GM21786 (cell line): ENCODE data around the gene GPR27.

Experiments used
- ATAC-seq: cut with Tn5 transposase; IDR thresholded peaks from one replicate; pipeline ENCODE4 v1.9.1; 2021; ENCODE audit not compliant: unreplicated experiment

Gene GPR27

DNA sequence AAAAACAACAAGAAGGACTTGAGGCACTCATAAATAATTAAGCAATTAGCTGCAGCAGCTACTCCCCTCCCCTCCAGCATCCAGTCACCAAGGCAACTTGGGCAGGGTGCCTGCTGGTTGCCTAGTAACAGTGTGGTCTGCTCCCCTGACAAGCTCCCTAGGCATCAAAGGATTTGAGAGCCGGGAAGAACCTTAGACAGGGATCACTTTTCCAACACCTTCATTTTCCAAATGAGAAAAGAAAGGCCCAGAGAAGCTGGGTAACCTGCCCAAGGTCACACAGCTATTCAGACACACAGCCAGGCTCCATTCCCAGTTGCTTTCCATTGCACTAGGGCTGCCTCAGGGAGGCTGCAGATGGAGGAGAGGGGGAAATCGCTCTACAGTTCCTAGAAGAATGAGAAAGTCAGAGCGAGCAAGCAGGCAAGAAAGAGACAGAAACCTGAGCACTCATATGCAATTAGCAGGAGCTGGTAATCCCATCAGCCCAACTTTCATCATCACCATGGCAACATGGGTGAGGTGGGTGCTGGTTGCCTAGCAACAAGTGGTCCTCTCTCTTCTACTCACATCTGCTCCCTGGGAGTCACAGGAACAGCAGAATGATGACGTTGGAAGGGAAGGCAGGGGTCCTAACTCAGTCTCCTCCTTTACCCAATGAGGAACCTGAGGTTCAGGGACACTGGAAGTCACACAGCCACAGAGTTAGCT lies 24.9 kb upstream of the GPR27 start:
- no peak for ATAC-seq

DNA sequence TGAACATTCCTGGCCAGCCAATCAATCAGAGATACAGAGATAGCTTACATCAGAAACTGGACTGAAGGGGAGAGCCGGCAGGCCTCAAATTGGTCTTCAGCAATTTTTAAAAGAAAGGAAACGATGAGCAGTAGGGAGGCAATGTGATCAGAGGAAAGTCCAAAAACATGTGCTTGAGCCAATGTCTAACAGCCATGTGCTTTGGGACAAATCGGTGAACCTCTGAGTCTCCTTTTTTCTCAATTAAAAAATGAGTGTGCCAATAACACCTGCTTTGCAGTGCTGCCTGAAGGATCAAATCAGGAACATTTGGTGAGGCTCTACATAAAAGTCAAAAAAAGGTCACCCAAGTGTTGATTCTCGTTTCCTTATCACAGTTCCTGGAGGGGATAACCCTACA lies 21.0 kb upstream of the GPR27 start:
- no peak for ATAC-seq

DNA sequence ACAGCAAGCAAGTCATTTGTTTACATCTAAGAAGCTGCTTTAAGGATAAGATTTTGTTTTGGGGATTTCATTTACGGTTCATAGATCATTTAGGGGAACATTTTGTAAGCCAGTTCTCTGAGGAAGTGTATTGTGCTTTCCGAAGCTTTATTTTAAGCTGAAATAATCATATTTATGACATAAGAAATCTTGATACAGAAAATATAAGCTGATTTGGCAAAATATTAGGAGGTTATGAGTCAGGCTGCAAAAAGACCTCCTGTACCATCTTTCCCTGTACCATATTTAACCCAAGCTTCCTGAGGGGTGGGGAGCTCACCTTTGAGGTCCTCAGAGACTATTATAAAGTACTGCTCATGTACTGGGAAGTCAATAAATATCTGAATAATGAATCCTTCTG lies 20.3 kb upstream of the GPR27 start:
- ATAC-seq: no peak

DNA sequence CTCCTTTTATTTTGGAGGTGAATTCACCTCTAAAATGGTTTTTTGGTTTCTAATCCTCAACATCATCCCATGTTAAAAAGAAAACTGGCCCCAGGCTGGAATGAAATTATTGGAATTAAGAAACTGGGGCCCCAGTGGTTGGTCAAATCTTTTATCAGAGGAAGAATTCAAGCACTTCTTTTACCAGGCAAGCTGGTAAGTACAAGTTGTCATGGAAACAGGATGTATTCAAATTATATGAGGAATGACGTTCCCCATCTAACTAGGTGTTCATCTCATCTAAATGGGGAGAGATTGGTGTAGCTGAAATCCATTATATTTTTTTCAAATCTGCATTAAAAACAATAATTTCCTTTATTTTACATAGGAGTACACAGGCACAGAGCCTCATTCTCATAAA lies 18.8 kb upstream of the GPR27 start:
- ATAC-seq: no peak

DNA sequence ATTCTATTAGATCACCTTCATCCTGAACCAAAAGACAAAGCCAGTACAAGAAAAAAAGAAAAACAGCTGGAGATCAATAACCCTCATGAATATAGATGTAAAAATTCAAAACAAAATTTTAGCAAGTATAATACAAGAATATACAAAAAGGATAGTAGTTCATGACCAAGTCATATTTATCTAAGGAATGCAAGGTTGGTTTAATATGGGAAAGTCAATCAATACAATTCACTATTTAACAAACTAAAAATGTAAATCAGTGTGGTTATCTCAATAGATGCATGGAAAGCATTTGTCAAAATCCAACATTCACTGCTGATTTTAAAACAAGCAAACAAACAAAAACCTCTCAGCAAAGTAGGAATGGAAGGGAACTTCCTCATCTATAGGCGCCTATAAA lies 11.0 kb upstream of the GPR27 start:
- no peak for ATAC-seq

DNA sequence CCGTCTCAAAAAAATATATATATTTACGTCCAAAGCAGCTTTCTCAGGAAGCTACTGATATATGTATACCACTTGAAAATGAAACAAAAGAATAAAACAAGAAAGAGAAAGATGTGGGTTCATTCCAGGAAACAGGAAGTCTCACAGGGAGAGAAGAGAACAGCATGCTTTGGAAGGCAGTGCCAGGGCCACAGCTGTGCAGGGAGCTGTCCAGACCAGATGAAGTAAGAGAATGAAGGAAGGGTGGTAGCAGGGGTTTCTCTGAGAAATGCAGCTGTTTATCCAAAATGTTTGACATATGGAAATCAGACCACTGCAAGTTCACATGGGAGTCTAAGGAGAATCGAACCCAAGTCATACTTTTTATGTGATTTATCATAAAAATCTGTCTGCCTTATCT lies 8.9 kb upstream of the GPR27 start:
- ATAC-seq: no peak

DNA sequence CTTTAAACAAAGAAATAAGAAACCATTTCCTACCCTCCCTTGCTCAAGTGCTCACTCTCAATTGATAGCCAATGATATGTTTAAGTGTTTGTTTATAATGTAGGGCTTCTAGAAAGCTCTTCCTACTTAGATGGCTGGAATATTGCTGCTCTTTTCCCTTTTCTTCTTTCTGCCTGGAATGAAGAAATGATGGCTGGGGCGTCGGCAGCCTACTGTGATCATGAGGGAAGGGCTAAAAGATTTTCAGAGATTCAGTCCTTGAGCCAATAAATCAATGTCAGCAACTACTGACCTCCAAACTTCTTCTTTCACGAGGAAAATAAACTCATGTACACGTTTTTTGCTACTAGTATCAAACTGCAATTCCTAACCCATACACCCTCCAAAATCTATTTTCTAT lies 2.1 kb upstream of the GPR27 start:
- no peak for ATAC-seq

DNA sequence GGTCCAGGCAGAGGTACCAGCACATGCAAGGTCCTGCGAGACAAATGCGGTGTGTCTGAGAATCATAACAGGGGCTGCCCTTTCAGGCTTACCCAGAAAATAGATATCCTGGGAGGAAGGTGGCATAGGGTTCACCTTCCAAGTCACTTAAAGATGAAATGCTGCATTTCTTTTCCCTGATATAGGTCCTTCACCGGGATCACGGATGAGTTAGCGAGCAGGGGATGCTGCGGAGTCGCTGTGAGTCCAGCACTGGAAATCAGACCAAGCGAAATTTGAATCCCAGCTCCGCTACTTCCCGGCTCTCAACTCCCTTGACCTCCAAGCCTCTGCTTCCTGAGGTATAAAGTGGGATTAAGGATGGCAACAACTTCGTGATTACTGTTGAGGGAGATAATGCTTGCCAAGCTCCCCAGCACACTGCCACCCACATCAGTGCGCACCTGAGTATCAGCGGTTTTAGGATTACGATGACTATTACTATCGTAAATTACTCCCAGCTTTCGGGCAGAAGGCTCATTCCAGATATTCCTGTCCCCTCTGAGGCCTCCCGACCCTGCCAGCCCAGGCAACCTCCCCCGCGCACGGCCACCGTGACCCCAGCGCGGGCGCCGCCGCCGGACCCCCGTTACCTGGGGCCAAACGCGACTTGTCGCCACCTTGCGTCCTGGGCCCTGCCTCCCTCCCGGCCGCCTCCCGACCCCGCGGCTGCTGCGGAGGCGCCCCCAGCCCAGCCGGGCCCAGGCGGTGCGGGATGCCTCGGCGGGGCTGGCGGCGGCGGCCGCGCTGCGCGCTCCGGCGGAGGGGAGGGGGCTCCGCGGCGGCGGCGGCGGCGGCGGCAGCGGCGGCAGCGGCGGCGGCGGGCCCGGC lies 589 bp upstream of the GPR27 start:
- ATAC-seq: no peak

DNA sequence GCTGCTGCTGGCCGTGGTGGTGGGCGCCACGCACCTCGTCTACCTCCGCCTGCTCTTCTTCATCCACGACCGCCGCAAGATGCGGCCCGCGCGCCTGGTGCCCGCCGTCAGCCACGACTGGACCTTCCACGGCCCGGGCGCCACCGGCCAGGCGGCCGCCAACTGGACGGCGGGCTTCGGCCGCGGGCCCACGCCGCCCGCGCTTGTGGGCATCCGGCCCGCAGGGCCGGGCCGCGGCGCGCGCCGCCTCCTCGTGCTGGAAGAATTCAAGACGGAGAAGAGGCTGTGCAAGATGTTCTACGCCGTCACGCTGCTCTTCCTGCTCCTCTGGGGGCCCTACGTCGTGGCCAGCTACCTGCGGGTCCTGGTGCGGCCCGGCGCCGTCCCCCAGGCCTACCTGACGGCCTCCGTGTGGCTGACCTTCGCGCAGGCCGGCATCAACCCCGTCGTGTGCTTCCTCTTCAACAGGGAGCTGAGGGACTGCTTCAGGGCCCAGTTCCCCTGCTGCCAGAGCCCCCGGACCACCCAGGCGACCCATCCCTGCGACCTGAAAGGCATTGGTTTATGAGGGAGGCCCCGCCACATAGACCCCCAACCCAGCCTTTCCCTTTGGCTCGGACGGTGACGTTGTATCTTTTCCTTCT lies 1.1 kb downstream of the GPR27 start:
- no peak for ATAC-seq

DNA sequence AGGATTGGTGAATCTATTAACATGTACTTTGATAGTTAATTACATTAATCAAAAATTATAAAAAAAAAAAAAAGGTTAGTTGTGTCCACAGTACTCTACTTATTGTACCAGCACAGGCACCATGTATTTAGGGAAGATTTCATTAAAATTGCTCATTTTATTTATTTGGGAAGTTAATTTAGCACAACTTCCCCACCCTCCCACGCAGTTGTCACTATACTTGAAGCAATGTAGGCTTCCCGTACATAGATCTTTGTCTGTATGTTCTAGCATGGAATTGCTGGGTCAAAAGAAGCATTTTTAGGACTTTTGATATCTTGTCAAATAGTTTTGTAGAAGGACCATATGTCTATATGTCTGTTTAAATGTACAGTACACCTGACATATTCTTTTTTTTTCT lies 4.4 kb downstream of the GPR27 start:
- ATAC-seq: no peak

DNA sequence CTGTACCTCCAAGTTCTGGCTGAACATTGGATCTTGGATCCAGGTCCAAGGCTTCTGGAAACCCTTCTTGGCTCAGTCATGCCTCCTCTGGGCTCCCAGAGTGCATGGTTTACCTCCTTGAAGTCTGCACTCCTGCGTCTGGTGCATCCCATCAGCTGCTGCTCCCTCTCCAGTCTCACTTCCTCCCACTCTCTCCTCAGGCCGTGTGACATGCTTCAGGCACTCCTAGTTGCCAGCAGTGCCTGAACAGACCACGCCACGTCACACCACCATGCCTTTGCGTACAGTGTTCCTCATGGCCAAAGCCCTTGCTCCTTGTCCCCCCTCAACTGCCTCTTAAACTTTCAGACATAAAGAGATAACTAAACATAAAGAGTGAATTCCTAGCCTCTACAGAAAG lies 5.7 kb downstream of the GPR27 start:
- no peak for ATAC-seq

DNA sequence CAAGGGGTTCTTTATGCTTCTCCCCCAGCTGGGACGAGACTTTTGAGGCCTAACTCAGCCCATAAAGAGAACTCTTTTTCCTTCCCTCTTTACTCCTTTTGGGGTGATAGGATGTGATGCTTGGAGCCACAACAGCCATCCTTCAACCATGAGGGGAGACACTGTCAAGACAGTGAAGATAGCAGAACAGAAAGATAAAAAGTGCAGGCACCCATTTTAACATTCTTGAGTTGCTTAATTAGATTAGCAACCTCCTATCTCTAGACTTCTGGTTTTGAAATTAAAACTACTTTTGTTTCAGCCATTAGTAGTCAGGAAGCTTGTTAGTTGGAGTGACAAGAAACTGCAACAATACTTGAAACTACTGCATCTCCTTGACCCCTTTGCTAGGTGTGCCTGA lies 6.5 kb downstream of the GPR27 start:
- ATAC-seq: no peak

DNA sequence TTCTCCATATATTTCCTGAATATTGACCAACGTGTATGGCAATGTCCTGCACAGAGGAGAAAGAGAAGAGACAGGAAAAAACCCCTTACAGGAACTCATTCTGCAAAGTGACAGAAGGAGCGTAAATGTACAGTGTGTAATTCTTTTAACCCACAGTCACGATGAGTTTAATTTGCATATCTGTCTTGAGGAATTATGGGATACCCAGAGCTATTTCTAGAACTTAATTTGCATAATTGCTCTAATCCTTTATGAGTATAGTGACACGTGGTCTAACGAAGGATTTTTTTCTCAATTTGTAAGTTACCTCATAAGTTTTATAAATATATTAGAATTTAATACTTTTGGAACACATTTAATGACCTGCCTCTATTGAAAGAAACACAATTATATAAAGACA lies 9.8 kb downstream of the GPR27 start:
- no peak for ATAC-seq

DNA sequence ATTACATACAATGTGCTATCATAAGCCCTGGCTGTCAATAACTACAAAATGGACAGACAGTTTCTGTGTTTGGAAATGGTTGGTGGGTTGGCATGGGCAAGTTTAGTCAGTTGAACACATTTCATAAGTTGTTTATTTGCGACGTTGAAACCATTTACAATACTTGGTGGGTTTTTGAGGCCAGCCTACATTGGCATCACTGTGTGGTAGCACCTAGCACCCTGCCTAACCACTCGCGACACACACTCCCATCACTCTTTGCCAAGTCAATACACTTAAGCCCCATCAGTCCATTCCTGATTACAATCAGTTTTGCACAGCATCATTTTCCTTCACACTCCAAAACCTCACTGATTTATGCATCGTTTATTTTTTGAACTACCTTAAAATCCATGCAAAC lies 17.5 kb downstream of the GPR27 start:
- ATAC-seq: no peak

DNA sequence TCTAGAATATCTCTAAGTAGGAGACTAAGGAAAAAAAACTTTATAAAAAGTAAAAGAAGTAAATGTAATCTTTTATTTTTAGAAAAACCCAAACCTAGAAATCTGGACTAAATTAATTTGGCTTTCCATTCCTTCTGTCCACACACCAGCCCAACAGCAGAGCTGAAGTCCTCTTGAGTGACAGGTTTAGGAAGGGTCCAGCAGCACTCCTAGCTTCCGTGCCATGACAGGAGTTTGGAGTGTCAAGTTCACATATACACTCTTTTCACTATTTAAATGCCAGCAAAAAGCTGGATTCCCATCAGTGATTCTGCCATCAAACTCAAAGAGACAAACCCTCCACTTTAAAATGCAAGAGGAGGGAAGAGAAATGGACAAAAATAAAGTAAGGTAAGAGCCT lies 18.2 kb downstream of the GPR27 start:
- ATAC-seq: no peak

DNA sequence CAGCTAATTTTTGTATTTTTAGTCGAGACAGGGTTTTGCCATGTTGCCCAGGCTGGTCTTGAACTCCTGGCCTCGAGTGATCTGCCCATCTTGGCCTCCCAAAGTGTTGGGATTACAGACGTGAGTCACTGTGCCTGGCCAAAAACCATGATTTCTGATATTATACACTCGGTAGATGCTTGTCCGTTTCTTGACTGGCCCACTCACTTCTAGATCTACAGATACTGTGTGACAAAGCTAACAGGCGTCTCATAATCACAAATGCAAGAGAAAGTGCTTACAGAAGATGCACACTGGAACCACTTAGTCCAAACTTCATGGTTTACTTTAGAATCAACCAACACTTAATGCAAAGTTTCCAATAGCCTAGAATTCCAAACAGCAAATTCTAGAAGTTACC lies 22.9 kb downstream of the GPR27 start:
- ATAC-seq: no peak

DNA sequence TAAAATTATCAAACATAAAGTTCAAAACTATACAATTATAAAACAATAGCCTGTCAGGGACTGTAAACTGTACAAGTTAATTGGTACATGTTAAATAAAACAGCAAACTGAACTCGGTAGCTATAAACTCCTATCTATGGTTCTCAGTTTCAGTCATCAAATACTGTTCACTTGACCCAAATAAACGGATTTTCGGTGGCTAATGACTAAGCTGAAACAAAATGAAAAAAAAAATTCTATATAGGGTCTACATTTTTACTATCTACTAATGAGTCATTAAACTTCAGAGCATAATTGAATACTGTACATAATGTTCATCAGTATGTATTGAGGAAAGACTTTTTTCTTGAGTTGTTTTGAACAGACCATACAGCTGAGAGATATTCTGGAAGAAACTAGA lies 24.7 kb downstream of the GPR27 start:
- ATAC-seq: no peak

DNA sequence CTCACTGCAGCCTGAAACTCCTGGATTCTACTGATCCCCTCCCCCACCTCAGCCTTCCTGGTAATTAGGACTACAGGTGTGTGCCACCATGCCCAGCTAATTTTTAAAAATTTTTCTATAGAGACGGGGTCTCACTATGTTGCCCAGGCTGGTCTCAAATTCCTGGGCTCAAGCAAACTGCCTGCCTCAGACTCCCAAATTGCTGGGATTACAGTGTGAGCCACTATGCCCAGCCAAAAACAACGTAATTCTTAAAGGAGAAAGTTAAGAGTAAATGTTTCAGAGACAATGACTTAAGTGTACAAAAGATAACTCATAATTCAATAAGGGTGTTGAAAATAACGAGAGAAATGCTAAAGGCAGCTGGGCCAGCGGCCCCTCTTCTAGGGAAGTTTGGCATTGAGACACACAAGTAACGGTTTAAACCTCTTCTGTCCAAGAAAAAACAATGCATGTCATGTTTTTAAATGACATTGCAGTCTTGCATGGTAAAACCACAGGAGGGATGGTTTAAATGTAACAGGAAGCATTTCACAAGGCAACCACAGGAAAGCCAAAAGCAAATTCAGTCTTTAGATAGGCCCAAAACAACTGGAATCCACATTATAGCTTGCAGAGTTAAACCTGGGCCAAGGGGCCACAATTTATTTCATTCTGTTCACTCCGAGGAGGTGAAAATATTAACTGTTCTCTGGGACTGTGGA lies 26.2 kb downstream of the GPR27 start:
- ATAC-seq: no peak

DNA sequence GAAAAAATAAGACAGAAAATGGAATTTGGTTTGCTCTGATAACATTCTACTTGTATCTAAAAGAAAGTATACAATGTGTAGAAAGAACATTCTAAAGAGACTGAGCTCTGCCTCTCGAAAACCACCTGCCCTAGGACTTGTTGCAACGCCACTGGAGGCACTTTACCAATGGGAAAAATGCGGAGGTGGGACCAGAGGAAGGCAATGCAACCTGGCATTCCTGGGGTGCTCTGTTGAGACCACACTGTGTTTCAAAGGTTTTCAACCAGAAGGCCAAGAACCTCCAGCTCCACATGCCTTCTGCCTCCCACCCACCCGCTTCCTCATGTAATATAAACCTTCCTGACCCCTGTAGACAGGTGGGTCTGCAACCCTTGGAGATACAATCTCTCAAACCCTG lies 26.8 kb downstream of the GPR27 start:
- ATAC-seq: no peak

DNA sequence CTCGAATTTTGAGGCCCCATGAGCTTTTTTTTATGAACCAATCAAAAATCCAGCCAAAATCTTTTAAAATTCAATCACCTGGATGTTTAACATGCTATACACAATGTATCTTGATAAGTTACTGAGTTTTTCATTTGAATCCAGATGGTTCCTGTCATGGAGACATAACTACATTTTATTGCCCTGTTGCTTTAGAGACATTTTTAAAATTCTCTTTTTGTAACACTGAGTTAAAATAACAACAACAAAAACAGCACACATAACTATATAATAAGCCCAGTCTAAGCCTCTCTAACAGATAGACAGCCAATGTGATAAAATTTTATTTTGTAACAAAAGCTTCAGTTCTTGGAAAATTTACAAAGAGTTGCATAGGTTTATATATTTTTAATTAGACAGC lies 29.5 kb downstream of the GPR27 start:
- ATAC-seq: no peak

DNA sequence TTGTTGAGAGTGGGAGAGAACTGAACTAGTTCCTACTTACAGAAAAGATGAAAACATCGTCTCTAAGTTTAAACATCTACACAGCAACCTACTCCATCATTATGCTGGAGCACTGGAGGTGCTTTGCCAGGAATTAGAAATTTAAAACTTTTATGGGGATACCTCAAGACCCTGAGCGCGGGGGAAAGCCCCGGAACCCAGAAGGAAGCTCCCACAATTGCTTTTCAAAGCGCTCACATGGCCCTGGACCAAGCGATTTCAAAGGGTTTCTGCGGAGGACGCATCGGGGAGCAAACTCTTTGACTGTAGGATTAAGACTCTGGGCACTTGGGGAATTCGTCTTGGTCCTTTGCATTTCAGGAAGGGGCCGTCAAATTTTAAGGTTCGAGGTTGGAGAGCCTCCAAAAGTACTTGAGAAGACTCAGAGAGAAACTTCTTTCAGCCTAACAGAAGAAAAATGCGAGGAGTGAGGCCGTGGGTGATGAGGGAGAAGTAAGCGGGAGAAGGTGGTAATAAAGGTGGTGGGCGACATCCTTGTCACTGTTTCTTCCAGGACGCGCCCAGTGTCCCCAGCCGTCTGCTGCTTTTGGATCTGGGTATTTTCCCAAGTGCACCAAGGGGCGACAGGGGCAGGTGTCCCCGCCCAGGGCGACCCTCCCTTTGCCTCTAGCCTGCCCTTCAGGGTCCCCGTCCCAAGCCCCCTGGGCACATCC lies 30.7 kb downstream of the GPR27 start:
- no peak for ATAC-seq
